Uterus (tissue), 4 donors: ENCODE results near the gene GMDS. TPM values are rescaled to one million over a fixed set of nuclear protein-coding genes. Genes with fewer than 3 reads are reported as not detected.

Experiments used
- DNase-seq, 2 donors: peaks; one replicate each; pipeline ENCODE4 v3.0.0-alpha.2; 2019 to 2020
- H3K27ac ChIP-seq, 2 donors: fragments of 200-600 bp; sonication (generic); 1 replicate in 1 of 2; 2 replicates in 1 of 2; pipeline ENCODE4 v1.5.1; 2016 to 2018
- H3K27me3 ChIP-seq, 2 donors: fragments of 200-600 bp; sonication (generic); one replicate each; pipeline ENCODE4 v1.5.1; 2018 to 2019; ENCODE audit warnings: control low read depth in 1 of 2
- H3K36me3 ChIP-seq, 2 donors: fragments of 200-600 bp; sonication (generic); one replicate each; pipeline ENCODE4 v1.5.1; 2019; ENCODE audit warnings: control low read depth in 1 of 2
- H3K4me1 ChIP-seq, 2 donors: fragments of 200-600 bp; sonication (generic); one replicate each; pipeline ENCODE4 v1.5.1; 2018 to 2019; ENCODE audit warnings: control low read depth in 1 of 2
- H3K4me3 ChIP-seq, 2 donors: fragments of 200-600 bp; sonication (generic); 1 replicate in 1 of 2; 2 replicates in 1 of 2; pipeline ENCODE4 v1.5.1; 2018 to 2019; ENCODE audit warnings: mild to moderate bottlenecking in 1 of 2
- H3K9me3 ChIP-seq, 2 donors: fragments of 200-600 bp; sonication (generic); one replicate each; pipeline ENCODE4 v1.5.1; 2019; ENCODE audit warnings: control low read depth in 1 of 2
- CTCF ChIP-seq, 4 experiments: fragments of 200-600 bp in 2 of 4; fragments of 450-650 bp in 2 of 4; sonication (generic) in 2 of 4; IDR thresholded peaks; one replicate each; pipeline ENCODE4 v1.5.1; 2016 to 2019; ENCODE audit warnings: antibody characterized with exemption in 4 of 4, mild to moderate bottlenecking in 2 of 4, moderate library complexity in 1 of 4
- POLR2A ChIP-seq, 2 donors: fragments of 450-650 bp; IDR thresholded peaks; one replicate each; pipeline ENCODE4 v1.6.1; 2016; ENCODE audit warnings: antibody characterized with exemption in 2 of 2, mild to moderate bottlenecking in 1 of 2, moderate library complexity in 1 of 2
- intact Hi-C: fragments of 100-400 bp; cut with DNase I; formaldehyde crosslinking; loops from one replicate; pipeline ENCODE4 v1.15.1; 2023; ENCODE audit warnings: low total_unique reads
- total RNA-seq, 4 donors: library from RNA; depleted of rRNA in 3 of 4; stranded (reverse); fragments of >200 nt in 3 of 4; gene quantifications; one replicate each; pipeline versions ENCODE4 v1.1.0 to v1.2.4, GENCODE V29; 2014 to 2023
- donor health status: DM: yes; HTN: yes; CAD: no.

The GMDS gene
- total RNA-seq, 4 donors from 2014 or later: 5.3 to 17.4 (median 12.9) TPM

- no peaks in the 10 kb centered on the region for H3K4me1 ChIP-seq
- no peaks in the 10 kb centered on the region for H3K36me3 ChIP-seq
- H3K27ac ChIP-seq: no peak overlapping the region
- DNase-seq: no peak
- no peak overlapping the region for H3K4me3 ChIP-seq
- H3K9me3 ChIP-seq: no peaks in the 10 kb centered on the region
- intact Hi-C loops: no loop called here
- no peaks in the 10 kb centered on the region for H3K27me3 ChIP-seq
- TF ChIP-seq POLR2A (IDR thresholded peaks at IDR 0.05): no peak
- TF ChIP-seq CTCF (IDR thresholded peaks at IDR 0.05): no peak
These were observed 530.8 kb downstream of the GMDS start for GRCh38 chr6:1714654-1715053.

GRCh38 chr6:1713016-1713600 is 532.3 kb downstream of the GMDS start:
- TF ChIP-seq CTCF (IDR thresholded peaks at IDR 0.05) (no peak), POLR2A (IDR thresholded peaks at IDR 0.05) (no peak)
- Histone ChIP-seq H3K4me3 (no peak overlapping the region), H3K27ac (no peak overlapping the region), H3K27me3 (no peaks in the 10 kb centered on the region), H3K9me3 (no peaks in the 10 kb centered on the region), H3K4me1 (no peaks in the 10 kb centered on the region), H3K36me3 (no peaks in the 10 kb centered on the region)
- DNase-seq: no peak
- intact Hi-C loops: no loop called here

- no peak overlapping the region for H3K4me3 ChIP-seq
- intact Hi-C loops: no loop called here
- TF ChIP-seq CTCF (IDR thresholded peaks at IDR 0.05) (no peak), POLR2A (IDR thresholded peaks at IDR 0.05) (no peak)
- DNase-seq: no peak
- H3K36me3 ChIP-seq: no peaks in the 10 kb centered on the region
- no peaks in the 10 kb centered on the region for H3K27me3 ChIP-seq
- no peaks in the 10 kb centered on the region for H3K9me3 ChIP-seq
- no peaks in the 10 kb centered on the region for H3K4me1 ChIP-seq
- H3K27ac ChIP-seq: no peak overlapping the region
These were observed 533.0 kb downstream of the GMDS start for GRCh38 chr6:1712451-1712850.

- no peaks in the 10 kb centered on the region for H3K36me3 ChIP-seq
- no peaks in the 10 kb centered on the region for H3K27me3 ChIP-seq
- H3K4me1 ChIP-seq: no peaks in the 10 kb centered on the region
- no peak overlapping the region for H3K4me3 ChIP-seq
- TF ChIP-seq POLR2A (IDR thresholded peaks at IDR 0.05) (no peak), CTCF (IDR thresholded peaks at IDR 0.05) (no peak)
- intact Hi-C loops: no loop called here
- no peak for DNase-seq
- no peak overlapping the region for H3K27ac ChIP-seq
- no peaks in the 10 kb centered on the region for H3K9me3 ChIP-seq
These were observed 534.3 kb downstream of the GMDS start for GRCh38 chr6:1711136-1711535.

- intact Hi-C loops: no loop called here
- Histone ChIP-seq H3K4me3 (no peak overlapping the region), H3K27me3 (no peaks in the 10 kb centered on the region), H3K9me3 (no peaks in the 10 kb centered on the region), H3K4me1 (no peaks in the 10 kb centered on the region), H3K36me3 (no peaks in the 10 kb centered on the region), H3K27ac (no peak overlapping the region)
- TF ChIP-seq POLR2A (IDR thresholded peaks at IDR 0.05): no peak
- TF ChIP-seq CTCF (IDR thresholded peaks at IDR 0.05): no peak
- no peak for DNase-seq
These were observed 536.2 kb downstream of the GMDS start for GRCh38 chr6:1709234-1709641.
